ENCODE measurements around the gene SMIM35. TPM values are rescaled to one million over a fixed set of nuclear protein-coding genes. Genes with fewer than 3 reads are reported as not detected.

Gene SMIM35
- not detected in 2 replicates for total RNA-seq
- polyA plus RNA-seq: not detected in 2 replicates
- polyA plus RNA-seq (2011; cell fraction: cytosol; rRNA removed): not detected in 2 replicates
- polyA plus RNA-seq (2011; cell fraction: nucleus; rRNA removed): not detected in 2 replicates
- not detected in 2 replicates for polyA plus RNA-seq (2012)
- polyA minus RNA-seq: not detected in 2 replicates
- not detected for polyA minus RNA-seq (2011; cell fraction: cytosol; rRNA and poly(A)+ RNA removed)
- polyA minus RNA-seq (2011; cell fraction: nucleus; rRNA and poly(A)+ RNA removed): not detected in 2 replicates
- Bru-seq, nascent RNA: not detected
- BruChase-seq, experiment 1, labeled RNA remaining after a 6-hour chase: not detected
- not detected for BruChase-seq, experiment 2, labeled RNA remaining after a 2-hour chase
- long read RNA-seq: 0 reads

DNA sequence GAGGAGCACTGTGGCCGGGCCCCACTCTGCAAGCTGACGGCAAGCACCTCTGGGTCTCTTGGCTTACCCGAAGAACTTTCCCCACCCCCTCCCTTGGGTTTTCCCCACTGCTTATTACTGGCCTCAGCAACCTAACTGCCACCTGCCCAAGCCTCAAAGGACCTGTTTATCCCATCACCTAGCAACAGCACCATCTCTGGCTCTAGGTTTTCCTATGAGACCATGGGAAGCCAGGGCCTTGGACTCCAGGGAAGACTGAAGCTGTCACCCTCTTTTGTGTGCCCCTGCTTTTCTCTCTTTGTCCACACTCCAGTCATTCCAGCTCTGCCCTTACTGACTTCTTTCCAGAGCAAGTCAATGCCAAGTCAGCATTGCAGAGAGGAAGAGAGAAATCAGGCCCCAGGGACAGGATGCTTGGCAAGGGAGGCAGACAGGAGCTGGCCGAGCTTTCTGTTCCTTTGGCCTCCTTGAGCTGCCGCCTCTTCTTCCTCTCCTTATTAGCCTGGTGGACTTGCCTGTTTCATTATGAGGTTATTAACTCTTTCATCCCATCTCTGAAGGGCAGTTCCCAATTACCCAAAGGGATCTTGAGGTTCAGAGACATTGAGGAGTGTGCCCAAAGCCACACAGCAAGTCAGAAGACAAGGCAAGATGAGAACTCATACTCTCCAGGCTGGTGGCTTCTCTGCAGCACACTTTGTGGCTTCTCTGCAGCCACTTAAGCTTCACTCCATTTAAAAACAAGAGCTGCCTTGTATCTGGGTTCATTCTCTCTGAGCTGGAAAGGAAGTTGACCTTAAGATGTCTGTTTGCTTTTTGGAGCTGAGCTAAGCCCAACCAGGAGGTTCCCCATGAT, at the start of gene SMIM35:
Gene SMIM35 (minus strand): TSS at position 51 of the 856 bp plus-strand sequence. CDS start 206 bp downstream, outside the sequence.
- POLR2A ChIA-PET: no interaction called here
- Histone ChIP-seq H3K9me3 (replicated peaks; ENCODE audit: control insufficient read depth, insufficient read depth, low read length) (no peaks in the 10 kb centered on the region), H3K79me2 (ENCODE audit: control insufficient read depth, insufficient read depth, low read length) (no peaks in the 10 kb centered on the region), H3K4me1 (ENCODE audit: control insufficient read depth, extremely low read depth, insufficient read depth, low read length) (peaks cover 8% of the 10 kb centered on the region), H3K4me3 (replicated peaks in 1 of 3; ENCODE audit: insufficient read depth in 1 of 3, low read depth in 1 of 3, low read length in 3 of 3) (no peak within 1 kb of the TSS), H3K4me2 (ENCODE audit: insufficient read depth, low read length) (no peak within 1 kb of the TSS), H3K27ac (ENCODE audit: insufficient read depth, low read depth, low read length) (no peak within 1 kb of the TSS), H3K27me3 (ENCODE audit: control insufficient read depth in 2 of 2, insufficient read depth in 2 of 2, low read length in 2 of 2) (no peaks in the 10 kb centered on the region), H2AFZ (ENCODE audit: low read depth, low read length) (no peak within 1 kb of the TSS), H3K36me3 (ENCODE audit: control insufficient read depth in 2 of 2, extremely low read depth in 1 of 2, insufficient read depth in 2 of 2, low read length in 2 of 2) (no peaks in the 10 kb centered on the region), H3K9ac (replicated peaks; ENCODE audit: extremely low read depth, insufficient read depth, low read length) (no peak within 1 kb of the TSS), H3K9me1 (replicated peaks; ENCODE audit: control insufficient read depth, extremely low read depth, insufficient read depth, low read length) (no peaks in the 10 kb centered on the region), H4K20me1 (replicated peaks; ENCODE audit: control insufficient read depth, extremely low read depth, insufficient read depth, low read length) (no peaks in the 10 kb centered on the region)
- intact Hi-C loops (cut with micrococcal nuclease): no loop called here
- CTCF ChIA-PET: interaction anchor here (1.4 kb wide), 1 partner anchor 34 kb away, joined by 3 read pairs; no protein-coding TSS in a partner anchor
- FAIRE-seq (no peak), DNase-seq (ENCODE audit: low read depth, low spot score) (no peak)
- TF ChIP-seq EZH2 (IDR thresholded peaks at IDR 0.05; ENCODE audit: borderline replicate concordance, low read depth, low read length, severe bottlenecking): no peak
- TF ChIP-seq FOS (IDR thresholded peaks at IDR 0.05; ENCODE audit: borderline replicate concordance, insufficient read depth, low read length): no peak
- TF ChIP-seq, protein P1, sequence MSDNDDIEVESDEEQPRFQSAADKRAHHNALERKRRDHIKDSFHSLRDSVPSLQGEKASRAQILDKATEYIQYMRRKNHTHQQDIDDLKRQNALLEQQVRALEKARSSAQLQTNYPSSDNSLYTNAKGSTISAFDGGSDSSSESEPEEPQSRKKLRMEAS (IDR thresholded peaks at IDR 0.05; ENCODE audit: insufficient read depth, insufficient read length): no peak
- TF ChIP-seq POLR2AphosphoS5 (IDR thresholded peaks at IDR 0.05; ENCODE audit: insufficient read depth, low read depth, low read length): no peak
- TF ChIP-seq JUN (IDR thresholded peaks at IDR 0.05; ENCODE audit: borderline replicate concordance, insufficient read depth, insufficient read length, low read depth): no peak
- no peak for TF ChIP-seq MYC (IDR thresholded peaks at IDR 0.05; ENCODE audit: low read depth, low read length)
- no peak for TF ChIP-seq POLR2A (IDR thresholded peaks at IDR 0.05; ENCODE audit: low read depth, low read length)
- no peak for TF ChIP-seq GATA2 (IDR thresholded peaks at IDR 0.05; ENCODE audit: insufficient read depth, insufficient read length, low read depth, low read length)
- TF ChIP-seq, protein P2, sequence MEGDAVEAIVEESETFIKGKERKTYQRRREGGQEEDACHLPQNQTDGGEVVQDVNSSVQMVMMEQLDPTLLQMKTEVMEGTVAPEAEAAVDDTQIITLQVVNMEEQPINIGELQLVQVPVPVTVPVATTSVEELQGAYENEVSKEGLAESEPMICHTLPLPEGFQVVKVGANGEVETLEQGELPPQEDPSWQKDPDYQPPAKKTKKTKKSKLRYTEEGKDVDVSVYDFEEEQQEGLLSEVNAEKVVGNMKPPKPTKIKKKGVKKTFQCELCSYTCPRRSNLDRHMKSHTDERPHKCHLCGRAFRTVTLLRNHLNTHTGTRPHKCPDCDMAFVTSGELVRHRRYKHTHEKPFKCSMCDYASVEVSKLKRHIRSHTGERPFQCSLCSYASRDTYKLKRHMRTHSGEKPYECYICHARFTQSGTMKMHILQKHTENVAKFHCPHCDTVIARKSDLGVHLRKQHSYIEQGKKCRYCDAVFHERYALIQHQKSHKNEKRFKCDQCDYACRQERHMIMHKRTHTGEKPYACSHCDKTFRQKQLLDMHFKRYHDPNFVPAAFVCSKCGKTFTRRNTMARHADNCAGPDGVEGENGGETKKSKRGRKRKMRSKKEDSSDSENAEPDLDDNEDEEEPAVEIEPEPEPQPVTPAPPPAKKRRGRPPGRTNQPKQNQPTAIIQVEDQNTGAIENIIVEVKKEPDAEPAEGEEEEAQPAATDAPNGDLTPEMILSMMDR (IDR thresholded peaks at IDR 0.05; ENCODE audit: extremely low read depth in 1 of 2, insufficient read depth in 1 of 2, low read depth in 1 of 2, low read length in 2 of 2): no peak
- BruUV-seq (replicated peaks): no TSS peak
- dilution Hi-C loops (cut with MboI; ENCODE audit: extremely low pct_ligation_motif_present, low sequenced_read_pairs): no loop called here

Measured in endothelial cell of umbilical vein (primary cell).